Breast epithelium (tissue), 4 donors: ENCODE results near the gene ANO8. TPM values are rescaled to one million over a fixed set of nuclear protein-coding genes. Genes with fewer than 3 reads are reported as not detected.

Experiments used
- DNase-seq, 2 donors: peaks; one replicate each; pipeline ENCODE4 v3.0.0-alpha.2; 2019; ENCODE audit warnings: low spot score in 2 of 2
- H3K27ac ChIP-seq, 2 donors: fragments of 200-600 bp; sonication (generic) in 1 of 2; one replicate each; pipeline ENCODE4 v1.5.1; 2016 to 2019; ENCODE audit warnings: mild to moderate bottlenecking in 1 of 2
- H3K27me3 ChIP-seq, 2 donors: fragments of 200-600 bp; sonication (generic) in 1 of 2; one replicate each; pipeline versions ENCODE4 v1.5.1 to v1.6.0; 2017 to 2019; ENCODE audit warnings: control low read depth in 1 of 2, mild to moderate bottlenecking in 1 of 2
- H3K36me3 ChIP-seq: fragments of 200-600 bp; one replicate; pipeline ENCODE4 v1.5.1; 2019
- H3K4me1 ChIP-seq, 2 donors: fragments of 200-600 bp; sonication (generic); one replicate each; pipeline ENCODE4 v1.5.1; 2016 to 2019; ENCODE audit warnings: control low read depth in 1 of 2
- H3K4me3 ChIP-seq, 3 donors: fragments of 200-600 bp; sonication (generic); 1 replicate in 2 of 3; 2 replicates in 1 of 3; pipeline ENCODE4 v1.5.1; 2016 to 2019; ENCODE audit warnings: mild to moderate bottlenecking in 3 of 3, moderate library complexity in 2 of 3
- H3K9me3 ChIP-seq, 2 donors: fragments of 200-600 bp; sonication (generic) in 1 of 2; one replicate each; pipeline ENCODE4 v1.5.1; 2016 to 2019; ENCODE audit warnings: control low read depth in 1 of 2
- CTCF ChIP-seq, 3 donors: fragments of 450-650 bp; IDR thresholded peaks; one replicate each; pipeline ENCODE4 v1.5.1; 2016 to 2017; ENCODE audit warnings: antibody characterized with exemption in 3 of 3, mild to moderate bottlenecking in 3 of 3, moderate library complexity in 3 of 3
- POLR2A ChIP-seq: fragments of 450-650 bp; IDR thresholded peaks from one replicate; pipeline ENCODE4 v1.6.1; 2016; ENCODE audit warnings: antibody characterized with exemption, mild to moderate bottlenecking, moderate library complexity
- POLR2AphosphoS5 ChIP-seq, 3 donors: sonication (generic); formaldehyde crosslinking; IDR thresholded peaks; one replicate each; pipeline ENCODE4 v1.6.1; 2017; ENCODE audit warnings: antibody characterized with exemption in 3 of 3
- intact Hi-C: fragments of 100-400 bp; cut with DNase I; formaldehyde crosslinking; loops from one replicate; pipeline ENCODE4 v1.15.1; 2023; ENCODE audit warnings: low total_unique reads
- total RNA-seq, 3 donors: library from RNA; depleted of rRNA; stranded (reverse); fragments of >200 nt; gene quantifications; one replicate each; pipeline ENCODE4 v1.1.0, GENCODE V29; 2016

Gene ANO8
- total RNA-seq, 3 donors from 2014 or later, result 5.1 to 7.2 (median 5.9) TPM

DNA sequence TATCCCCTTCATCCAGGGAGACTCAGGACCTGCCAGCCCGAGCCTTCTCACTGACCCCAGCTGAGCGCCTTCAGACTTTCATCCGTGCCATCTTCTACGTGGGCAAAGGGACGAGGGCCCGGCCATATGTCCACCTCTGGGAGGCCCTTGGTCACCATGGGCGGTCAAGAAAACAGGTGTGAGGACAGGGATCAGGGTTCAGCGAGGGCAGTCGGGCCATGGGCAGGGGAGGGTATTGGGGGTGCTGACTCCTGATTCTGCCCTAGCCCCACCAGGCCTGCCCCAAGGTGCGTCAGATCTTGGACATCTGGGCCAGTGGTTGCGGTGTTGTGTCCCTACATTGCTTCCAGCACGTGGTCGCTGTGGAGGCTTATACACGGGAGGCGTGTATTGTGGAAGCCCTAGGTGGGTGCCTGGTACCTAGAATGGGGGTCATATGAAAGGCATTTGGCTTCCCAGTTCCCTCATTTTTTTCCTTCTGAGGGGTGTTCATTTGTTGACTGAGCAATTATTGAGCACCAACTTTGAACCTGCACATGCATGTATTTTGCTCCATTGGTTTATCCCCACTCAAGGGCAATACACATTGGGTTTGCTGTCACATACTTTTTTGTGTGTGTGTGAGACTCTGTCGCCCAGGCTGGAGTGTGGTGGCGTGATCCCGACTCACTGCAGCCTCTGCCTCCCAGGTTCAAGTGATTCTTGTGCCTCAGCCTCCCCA, 49.1 kb downstream of the ANO8 start:
- H3K9me3 ChIP-seq, result no peaks in the 10 kb centered on the region
- peaks cover 5 to 13% of the 10 kb centered on the region in 2 donors for H3K4me1 ChIP-seq
- no peaks in the 10 kb centered on the region for H3K36me3 ChIP-seq
- DNase-seq, result no peak
- TF ChIP-seq POLR2A, result no peak
- TF ChIP-seq POLR2AphosphoS5 (IDR thresholded peaks at IDR 0.05), result no peak
- TF ChIP-seq CTCF (IDR thresholded peaks at IDR 0.05), result no peak
- intact Hi-C loops, result loop anchor here (10.0 kb wide), 1 partner anchor 221 kb away; no protein-coding TSS in a partner anchor
- H3K27me3 ChIP-seq, result peaks cover 7 to 15% of the 10 kb centered on the region in 2 donors
- no peak overlapping the region for H3K27ac ChIP-seq
- no peak overlapping the region for H3K4me3 ChIP-seq

DNA sequence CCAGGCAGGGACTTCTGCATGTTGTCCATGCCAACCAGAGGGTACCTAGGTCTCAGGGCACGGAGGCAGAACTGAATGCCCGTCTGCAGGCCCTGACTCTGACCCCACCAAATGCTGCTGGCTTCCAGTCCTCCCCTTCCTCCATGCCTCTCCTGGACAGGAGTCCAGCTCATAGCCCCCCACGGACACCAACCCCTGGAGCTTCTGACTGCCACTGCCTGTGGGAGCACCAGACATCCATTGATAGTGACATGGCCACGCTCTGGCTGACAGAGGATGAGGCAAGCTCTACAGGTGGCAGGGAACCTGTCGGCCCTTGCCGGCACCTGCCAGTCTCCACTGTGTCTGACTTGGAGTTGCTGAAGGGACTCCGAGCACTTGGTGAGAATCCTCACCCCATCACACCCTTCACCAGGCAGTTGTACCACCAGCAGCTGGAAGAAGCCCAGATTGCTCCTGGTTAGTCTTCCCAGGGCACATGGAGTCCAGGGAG, 51.1 kb downstream of the ANO8 start:
- intact Hi-C loops, result loop anchor here (10.0 kb wide), 1 partner anchor 219 kb away; no protein-coding TSS in a partner anchor
- peaks cover 5 to 13% of the 10 kb centered on the region in 2 donors for H3K4me1 ChIP-seq
- no peak overlapping the region for H3K4me3 ChIP-seq
- TF ChIP-seq POLR2A (no peak), CTCF (IDR thresholded peaks at IDR 0.05) (no peak), POLR2AphosphoS5 (IDR thresholded peaks at IDR 0.05) (no peak)
- no peak for DNase-seq
- H3K9me3 ChIP-seq, result no peaks in the 10 kb centered on the region
- no peak overlapping the region for H3K27ac ChIP-seq
- no peaks in the 10 kb centered on the region for H3K36me3 ChIP-seq
- peaks cover 7 to 15% of the 10 kb centered on the region in 2 donors for H3K27me3 ChIP-seq

- Histone ChIP-seq H3K4me3 (peak overlapping the region; percentile 20 to 67 (median 39)), H3K27ac (no peak overlapping the region), H3K36me3 (no peaks in the 10 kb centered on the region), H3K27me3 (peaks cover 7 to 15% of the 10 kb centered on the region in 2 donors), H3K4me1 (peaks cover 5 to 13% of the 10 kb centered on the region in 2 donors), H3K9me3 (no peaks in the 10 kb centered on the region)
- TF ChIP-seq CTCF (IDR thresholded peaks at IDR 0.05) (peak; percentile 89 to 93 (median 92)), POLR2A (no peak), POLR2AphosphoS5 (IDR thresholded peaks at IDR 0.05) (peak in 1 of 3 donors; percentile 13)
- peak; percentile 67 to 90 for DNase-seq
- intact Hi-C loops, result loop anchor here (10.0 kb wide), 1 partner anchor 218 kb away; no protein-coding TSS in a partner anchor
These were observed 52.0 kb downstream of the ANO8 start for GRCh38 chr19:17282488-17283125.

GRCh38 chr19:17281391-17282304, 53.0 kb downstream of the ANO8 start, which contains the start of gene ANKLE1:
ANKLE1 (plus strand) TSS chr19:17281901; CDS start chr19:17281921, 20 bp downstream.
- TF ChIP-seq POLR2A (no peak), CTCF (IDR thresholded peaks at IDR 0.05) (no peak), POLR2AphosphoS5 (IDR thresholded peaks at IDR 0.05) (no peak)
- Histone ChIP-seq H3K36me3 (no peaks in the 10 kb centered on the region), H3K27me3 (peaks cover 7 to 15% of the 10 kb centered on the region in 2 donors), H3K4me3 (peak within 1 kb of the TSS; percentile 20 to 67 (median 39)), H3K27ac (no peak within 1 kb of the TSS), H3K9me3 (no peaks in the 10 kb centered on the region), H3K4me1 (peaks cover 5 to 13% of the 10 kb centered on the region in 2 donors)
- no peak for DNase-seq
- intact Hi-C loops, result loop anchor here (10.0 kb wide), 1 partner anchor 217 kb away; no protein-coding TSS in a partner anchor
